Measurements from ENCODE around the gene COMMD9.

The COMMD9 gene

GRCh38 chr11:36312611-36313472 is 23.6 kb upstream of the COMMD9 start:
- Histone ChIP-seq H3K4me3 (ENCODE audit: low read length) (no peak overlapping the region), H3K4me1 (ENCODE audit: control insufficient read depth, insufficient read depth, low read length) (no peaks in the 10 kb centered on the region), H3K27me3 (ENCODE audit: control insufficient read depth, insufficient read depth, low read length) (no peaks in the 10 kb centered on the region), H3K36me3 (ENCODE audit: control insufficient read depth, insufficient read depth, low read length) (no peaks in the 10 kb centered on the region), H3K9ac (ENCODE audit: low read length) (no peak overlapping the region), H3K27ac (ENCODE audit: low read depth, low read length) (no peak overlapping the region)

- Histone ChIP-seq H3K9ac (ENCODE audit: low read length) (no peak overlapping the region), H3K4me3 (ENCODE audit: low read length) (no peak overlapping the region), H3K4me1 (ENCODE audit: control insufficient read depth, insufficient read depth, low read length) (no peaks in the 10 kb centered on the region), H3K36me3 (ENCODE audit: control insufficient read depth, insufficient read depth, low read length) (no peaks in the 10 kb centered on the region), H3K27me3 (ENCODE audit: control insufficient read depth, insufficient read depth, low read length) (no peaks in the 10 kb centered on the region), H3K27ac (ENCODE audit: low read depth, low read length) (no peak overlapping the region)
Measured at GRCh38 chr11:36311926-36312595, 22.8 kb upstream of the COMMD9 start.

GRCh38 chr11:36309779-36310178 is 20.6 kb upstream of the COMMD9 start:
- Histone ChIP-seq H3K4me3 (ENCODE audit: low read length) (no peak overlapping the region), H3K27ac (ENCODE audit: low read depth, low read length) (no peak overlapping the region), H3K4me1 (ENCODE audit: control insufficient read depth, insufficient read depth, low read length) (no peaks in the 10 kb centered on the region), H3K36me3 (ENCODE audit: control insufficient read depth, insufficient read depth, low read length) (no peaks in the 10 kb centered on the region), H3K27me3 (ENCODE audit: control insufficient read depth, insufficient read depth, low read length) (no peaks in the 10 kb centered on the region), H3K9ac (ENCODE audit: low read length) (no peak overlapping the region)

DNA sequence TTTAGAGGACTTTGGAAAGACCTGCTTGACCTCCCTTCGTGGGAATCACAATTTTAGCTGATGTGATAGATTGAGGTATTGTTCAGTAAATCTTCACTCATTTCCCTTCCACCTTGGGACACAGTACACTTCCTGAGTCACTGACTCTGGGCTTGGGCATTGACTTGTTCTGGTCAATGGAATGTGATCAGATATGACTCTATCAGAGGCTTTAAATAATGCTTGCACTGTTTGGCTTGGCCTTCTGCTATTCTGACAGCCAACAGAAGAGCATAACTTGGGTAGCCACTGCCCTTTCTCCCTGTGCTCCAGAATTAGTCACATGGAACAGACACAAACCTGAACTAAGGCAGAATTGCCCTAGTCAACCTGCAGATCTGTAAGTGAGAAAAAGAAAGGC is 19.4 kb upstream of the COMMD9 start:
- no peaks in the 10 kb centered on the region for H3K36me3 ChIP-seq (ENCODE audit: control insufficient read depth, insufficient read depth, low read length)
- no peak overlapping the region for H3K9ac ChIP-seq (ENCODE audit: low read length)
- no peak overlapping the region for H3K4me3 ChIP-seq (ENCODE audit: low read length)
- H3K27me3 ChIP-seq (ENCODE audit: control insufficient read depth, insufficient read depth, low read length), result no peaks in the 10 kb centered on the region
- no peaks in the 10 kb centered on the region for H3K4me1 ChIP-seq (ENCODE audit: control insufficient read depth, insufficient read depth, low read length)
- H3K27ac ChIP-seq (ENCODE audit: low read depth, low read length), result no peak overlapping the region

DNA sequence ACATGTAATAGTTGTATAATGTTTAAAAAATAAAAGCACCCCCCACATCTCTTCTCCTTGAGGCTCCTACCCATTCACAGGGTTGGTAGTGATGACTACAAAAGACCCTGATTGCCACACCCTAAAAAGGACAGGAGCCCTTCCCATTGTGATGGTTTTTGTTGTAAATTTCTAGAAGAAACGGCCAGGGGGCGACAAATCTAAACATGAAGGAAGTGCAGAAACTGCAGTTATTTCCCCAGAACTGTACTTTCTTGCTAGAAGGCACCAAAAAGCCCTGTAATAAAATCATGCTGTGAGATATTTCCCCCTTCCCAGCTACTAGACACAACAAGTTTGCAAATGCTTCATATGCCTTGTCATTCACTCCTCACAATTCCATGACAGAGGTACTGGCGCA is 17.7 kb upstream of the COMMD9 start:
- no peak overlapping the region for H3K4me3 ChIP-seq (ENCODE audit: low read length)
- H3K27me3 ChIP-seq (ENCODE audit: control insufficient read depth, insufficient read depth, low read length), result no peaks in the 10 kb centered on the region
- H3K4me1 ChIP-seq (ENCODE audit: control insufficient read depth, insufficient read depth, low read length), result no peaks in the 10 kb centered on the region
- no peak overlapping the region for H3K9ac ChIP-seq (ENCODE audit: low read length)
- no peak overlapping the region for H3K27ac ChIP-seq (ENCODE audit: low read depth, low read length)
- H3K36me3 ChIP-seq (ENCODE audit: control insufficient read depth, insufficient read depth, low read length), result no peaks in the 10 kb centered on the region

DNA sequence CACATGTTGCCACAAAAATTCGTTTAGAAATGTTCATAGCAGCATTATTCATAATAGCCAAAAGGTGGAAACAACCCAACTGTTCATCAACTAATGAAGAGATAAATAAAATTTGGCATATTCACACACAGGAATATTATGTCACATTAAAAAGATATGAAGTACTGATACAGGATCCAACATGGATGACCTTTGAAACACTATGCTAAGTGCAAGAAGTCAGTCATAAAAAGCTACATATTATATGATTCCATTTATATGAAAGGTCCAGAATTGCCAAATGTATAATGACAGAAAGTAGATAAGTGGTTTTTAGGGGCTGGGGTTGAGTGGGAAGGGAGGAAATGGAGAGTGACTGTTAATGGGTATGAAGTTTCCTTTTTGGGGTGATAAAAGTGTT is 15.8 kb upstream of the COMMD9 start:
- Histone ChIP-seq H3K9ac (ENCODE audit: low read length) (no peak overlapping the region), H3K27me3 (ENCODE audit: control insufficient read depth, insufficient read depth, low read length) (no peaks in the 10 kb centered on the region), H3K4me3 (ENCODE audit: low read length) (no peak overlapping the region), H3K27ac (ENCODE audit: low read depth, low read length) (no peak overlapping the region), H3K4me1 (ENCODE audit: control insufficient read depth, insufficient read depth, low read length) (no peaks in the 10 kb centered on the region), H3K36me3 (ENCODE audit: control insufficient read depth, insufficient read depth, low read length) (no peaks in the 10 kb centered on the region)

GRCh38 chr11:36304351-36304750 is 15.1 kb upstream of the COMMD9 start:
- no peak overlapping the region for H3K27ac ChIP-seq (ENCODE audit: low read depth, low read length)
- no peak overlapping the region for H3K9ac ChIP-seq (ENCODE audit: low read length)
- no peaks in the 10 kb centered on the region for H3K4me1 ChIP-seq (ENCODE audit: control insufficient read depth, insufficient read depth, low read length)
- no peaks in the 10 kb centered on the region for H3K36me3 ChIP-seq (ENCODE audit: control insufficient read depth, insufficient read depth, low read length)
- H3K27me3 ChIP-seq (ENCODE audit: control insufficient read depth, insufficient read depth, low read length), result no peaks in the 10 kb centered on the region
- no peak overlapping the region for H3K4me3 ChIP-seq (ENCODE audit: low read length)

DNA sequence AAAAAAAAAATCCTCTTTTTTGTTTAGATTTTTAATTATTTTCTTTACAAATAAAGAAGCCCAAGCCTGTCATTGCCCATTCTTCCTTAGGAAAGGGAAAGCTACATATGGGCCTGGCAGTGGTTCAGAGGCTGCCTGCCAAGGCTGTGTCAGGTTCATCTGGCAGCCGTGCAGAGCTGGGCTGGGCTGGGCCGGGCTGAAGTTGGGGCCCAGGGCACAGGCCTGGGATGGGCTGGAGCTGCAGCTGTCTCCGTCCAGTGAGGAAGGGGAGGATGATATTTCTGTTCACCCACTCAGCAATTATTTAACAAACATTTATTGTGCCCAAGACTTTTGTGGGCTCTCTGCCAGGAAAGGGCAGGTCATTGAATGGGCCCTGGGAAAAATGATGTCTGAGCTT is 11.4 kb upstream of the COMMD9 start:
- no peak overlapping the region for H3K27ac ChIP-seq (ENCODE audit: low read depth, low read length)
- no peaks in the 10 kb centered on the region for H3K4me1 ChIP-seq (ENCODE audit: control insufficient read depth, insufficient read depth, low read length)
- H3K27me3 ChIP-seq (ENCODE audit: control insufficient read depth, insufficient read depth, low read length), result no peaks in the 10 kb centered on the region
- H3K9ac ChIP-seq (ENCODE audit: low read length), result no peak overlapping the region
- no peak overlapping the region for H3K4me3 ChIP-seq (ENCODE audit: low read length)
- no peaks in the 10 kb centered on the region for H3K36me3 ChIP-seq (ENCODE audit: control insufficient read depth, insufficient read depth, low read length)

DNA sequence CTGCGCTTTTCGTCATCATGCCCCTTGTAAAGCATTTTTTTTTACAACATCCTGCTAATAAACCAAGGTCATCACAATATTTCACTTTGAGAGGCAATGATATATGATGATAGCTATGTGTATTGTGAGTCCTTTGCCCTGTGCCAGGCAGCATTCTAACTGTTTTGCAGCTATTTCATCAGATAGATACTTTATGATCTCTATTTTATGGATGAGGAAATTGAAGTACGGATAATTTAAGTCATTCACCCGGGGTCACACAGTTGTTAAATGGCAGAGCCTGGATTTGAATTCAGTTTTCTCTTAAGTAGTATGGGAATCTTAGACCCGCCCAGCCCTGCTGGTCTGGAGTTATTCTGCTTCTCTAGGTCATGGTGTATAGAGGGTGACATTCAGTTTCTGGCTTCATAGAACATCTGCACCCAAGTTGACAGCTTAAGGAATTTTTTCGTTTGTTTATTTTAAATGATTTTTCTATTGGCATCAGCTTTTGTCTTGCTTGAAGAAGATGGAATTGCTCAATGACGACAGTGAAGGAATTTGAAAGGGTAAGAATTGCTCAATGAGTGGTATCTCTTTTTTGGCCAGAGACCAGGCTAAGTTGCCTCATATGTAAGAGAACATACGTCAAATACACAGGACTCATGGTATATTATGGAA is 7.8 kb upstream of the COMMD9 start:
- H3K27me3 ChIP-seq (ENCODE audit: control insufficient read depth, insufficient read depth, low read length), result no peaks in the 10 kb centered on the region
- no peak overlapping the region for H3K27ac ChIP-seq (ENCODE audit: low read depth, low read length)
- H3K4me1 ChIP-seq (ENCODE audit: control insufficient read depth, insufficient read depth, low read length), result no peaks in the 10 kb centered on the region
- no peak overlapping the region for H3K9ac ChIP-seq (ENCODE audit: low read length)
- no peak overlapping the region for H3K4me3 ChIP-seq (ENCODE audit: low read length)
- H3K36me3 ChIP-seq (ENCODE audit: control insufficient read depth, insufficient read depth, low read length), result no peaks in the 10 kb centered on the region

DNA sequence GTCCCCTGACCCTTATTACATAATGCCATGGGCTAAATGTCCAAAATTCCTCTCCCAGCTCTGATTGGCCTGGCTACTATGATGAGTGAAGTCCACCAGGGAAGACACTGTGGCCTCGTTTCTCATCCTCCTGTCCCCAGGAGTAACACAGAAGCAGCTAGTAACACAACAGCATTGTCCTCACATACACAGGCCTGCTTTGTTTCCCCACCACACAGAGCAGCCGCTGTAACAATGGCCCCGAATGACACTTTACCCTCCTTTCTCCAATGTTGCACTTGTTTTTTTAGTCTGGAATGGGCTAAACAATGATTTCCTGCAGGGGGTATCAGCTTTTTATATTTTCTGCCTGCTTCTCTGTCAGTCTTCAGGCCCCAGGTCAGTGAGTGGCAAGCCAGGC is 6.7 kb upstream of the COMMD9 start, which contains the start of gene PRR5L:
Gene PRR5L, plus strand, starts transcription at position 363 of the 400 bp plus-strand sequence. CDS start 104,834 bp downstream, outside the sequence.
- Histone ChIP-seq H3K9ac (ENCODE audit: low read length) (no peak within 1 kb of the TSS), H3K4me1 (ENCODE audit: control insufficient read depth, insufficient read depth, low read length) (no peaks in the 10 kb centered on the region), H3K4me3 (ENCODE audit: low read length) (no peak within 1 kb of the TSS), H3K36me3 (ENCODE audit: control insufficient read depth, insufficient read depth, low read length) (no peaks in the 10 kb centered on the region), H3K27me3 (ENCODE audit: control insufficient read depth, insufficient read depth, low read length) (no peaks in the 10 kb centered on the region), H3K27ac (ENCODE audit: low read depth, low read length) (no peak within 1 kb of the TSS)

DNA sequence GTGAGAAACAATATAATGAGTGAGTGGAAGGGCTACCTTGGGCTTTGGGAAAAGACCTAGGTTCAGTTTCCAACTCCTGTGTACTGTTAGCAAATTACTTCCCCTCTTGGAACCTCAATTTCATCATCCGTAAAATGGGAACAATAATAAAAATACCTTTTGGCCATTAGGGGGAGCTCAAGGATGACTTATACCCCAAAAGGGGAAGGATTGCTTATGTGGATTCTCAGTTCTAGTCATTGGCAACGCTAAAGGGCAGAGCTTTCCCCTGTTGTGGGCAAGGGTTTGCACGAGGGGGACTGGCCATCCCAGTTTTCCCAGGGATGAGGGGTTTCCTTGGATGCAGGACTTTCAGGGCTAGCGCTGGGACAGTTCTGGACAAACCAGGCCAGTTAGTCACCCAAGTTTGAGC is 3.1 kb upstream of the COMMD9 start:
- Histone ChIP-seq H3K4me3 (ENCODE audit: low read length) (no peak overlapping the region), H3K27ac (ENCODE audit: low read depth, low read length) (no peak overlapping the region), H3K4me1 (ENCODE audit: control insufficient read depth, insufficient read depth, low read length) (peaks cover 3% of the 10 kb centered on the region), H3K27me3 (ENCODE audit: control insufficient read depth, insufficient read depth, low read length) (no peaks in the 10 kb centered on the region), H3K9ac (ENCODE audit: low read length) (no peak overlapping the region), H3K36me3 (ENCODE audit: control insufficient read depth, insufficient read depth, low read length) (no peaks in the 10 kb centered on the region)

DNA sequence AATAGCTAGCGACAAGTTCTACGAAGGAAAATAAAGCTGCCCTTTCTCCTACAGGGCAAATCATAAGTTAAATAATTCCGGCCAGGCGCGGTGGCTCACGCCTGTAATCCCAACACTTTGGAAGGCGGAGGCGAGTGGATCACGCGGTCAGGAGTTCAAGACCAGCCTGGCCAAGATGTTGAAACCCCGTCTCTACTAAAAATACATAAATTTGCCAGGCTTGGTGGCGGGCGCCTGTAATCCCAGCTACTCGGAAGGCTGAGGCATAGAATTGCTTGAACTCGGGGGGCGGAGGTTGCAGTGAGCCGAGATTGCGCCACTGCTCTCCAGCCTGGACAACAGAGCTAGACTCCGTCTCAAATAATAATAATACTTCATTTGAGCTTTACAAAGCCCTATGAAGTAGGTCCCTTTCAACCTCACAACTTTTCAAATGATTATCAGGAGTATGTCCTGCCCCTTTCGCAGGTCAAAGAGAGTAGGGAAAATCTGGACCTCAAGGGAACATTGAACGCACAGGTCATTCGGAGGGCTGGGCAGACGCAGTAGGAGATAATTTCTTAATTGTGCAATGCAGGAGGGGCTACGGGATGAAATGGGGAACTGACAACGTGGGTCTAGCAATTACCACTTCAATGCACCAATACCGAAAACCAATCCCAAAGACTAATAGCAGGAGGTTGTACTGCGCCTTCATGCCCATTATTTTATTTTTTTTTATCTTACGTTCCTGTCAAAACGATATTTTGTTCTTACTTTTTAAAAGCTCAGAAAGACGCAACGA is 590 bp downstream of the COMMD9 start:
- H3K9ac ChIP-seq (ENCODE audit: low read length), result peak overlapping the region; percentile 6
- H3K27me3 ChIP-seq (ENCODE audit: control insufficient read depth, insufficient read depth, low read length), result no peaks in the 10 kb centered on the region
- no peak overlapping the region for H3K27ac ChIP-seq (ENCODE audit: low read depth, low read length)
- no peaks in the 10 kb centered on the region for H3K36me3 ChIP-seq (ENCODE audit: control insufficient read depth, insufficient read depth, low read length)
- peaks cover 3% of the 10 kb centered on the region for H3K4me1 ChIP-seq (ENCODE audit: control insufficient read depth, insufficient read depth, low read length)
- peak overlapping the region; percentile 77 for H3K4me3 ChIP-seq (ENCODE audit: low read length)

Measured in rectal smooth muscle tissue (tissue), 1 donor.